ENCODE measurements around the gene TBX10. TPM values are rescaled to one million over a fixed set of nuclear protein-coding genes. Genes with fewer than 3 reads are reported as not detected.
"Not testable (repeated sequence)": the region's sequence is repeated elsewhere in the genome, so short reads cannot be mapped to it uniquely, and the experiment has no call there.

TBX10 gene
- total RNA-seq, 2 donors from 2014 or later: not detected

DNA sequence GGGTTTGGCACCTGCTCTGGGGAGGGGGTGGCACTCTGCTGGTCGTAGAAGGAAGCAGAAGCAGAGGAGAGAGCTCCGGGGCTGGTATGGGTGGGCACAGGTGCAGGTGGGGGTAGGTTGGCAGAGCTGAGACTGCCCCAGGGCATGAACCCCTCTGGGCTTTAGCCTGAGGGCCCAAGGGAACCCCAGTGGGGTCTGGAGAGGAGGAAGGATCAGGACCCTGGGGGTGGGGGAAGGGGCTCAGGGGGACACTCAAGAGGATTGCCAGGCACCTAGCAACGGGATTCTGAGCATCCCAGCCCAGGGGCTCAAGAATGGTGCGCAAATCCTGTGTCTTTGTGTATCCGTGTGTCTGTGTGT, 28.6 kb upstream of the TBX10 start:
- no peak for DNase-seq (ENCODE audit: low spot score)
- no peaks in the 10 kb centered on the region for H3K36me3 Mint-ChIP-seq
- H3K4me3 Mint-ChIP-seq: no peak overlapping the region
- no peaks in the 10 kb centered on the region for H3K27me3 Mint-ChIP-seq
- ATAC-seq: no peak
- no peaks in the 10 kb centered on the region for H3K4me1 Mint-ChIP-seq (ENCODE audit: low read depth in 2 of 2)
- no peak overlapping the region for H3K27ac Mint-ChIP-seq
- H3K9me3 Mint-ChIP-seq: no peaks in the 10 kb centered on the region

DNA sequence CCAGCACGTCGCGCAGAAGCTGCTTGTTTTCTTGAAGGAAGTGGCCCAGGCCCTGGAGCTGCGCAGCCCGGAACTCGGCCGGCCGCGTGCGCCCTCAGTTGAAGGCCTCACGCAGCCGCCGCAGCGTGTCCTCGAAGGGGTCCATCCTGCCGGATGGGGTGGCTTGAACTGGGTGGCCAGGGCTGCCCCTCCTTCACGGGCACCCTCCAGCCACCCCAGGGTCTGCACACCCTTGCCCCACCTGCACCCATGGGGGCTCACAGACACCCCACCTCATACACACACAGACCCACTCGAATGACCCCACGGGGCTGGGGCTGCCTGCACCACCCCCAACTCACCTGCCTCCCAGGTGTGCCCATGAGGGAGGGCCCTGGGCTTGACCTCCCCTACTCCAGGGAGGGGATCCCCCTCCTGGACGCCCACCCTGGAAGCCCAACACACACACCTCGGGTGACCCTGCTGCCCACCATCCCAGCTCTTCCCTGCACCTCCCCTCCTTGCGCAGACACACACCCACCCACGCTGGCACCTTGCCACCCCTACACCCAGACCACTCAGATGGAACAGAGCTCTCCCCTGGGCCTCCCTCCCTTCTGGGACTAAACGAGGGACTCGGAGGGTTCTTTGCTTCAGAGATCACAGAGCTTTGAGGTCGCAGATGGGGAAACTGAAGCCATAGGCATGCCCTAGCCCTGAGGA, 28.1 kb upstream of the TBX10 start:
- Mint-ChIP-seq H3K27me3 (no peaks in the 10 kb centered on the region), H3K36me3 (no peaks in the 10 kb centered on the region), H3K9me3 (no peaks in the 10 kb centered on the region), H3K4me1 (ENCODE audit: low read depth in 2 of 2) (no peaks in the 10 kb centered on the region), H3K27ac (no peak overlapping the region), H3K4me3 (no peak overlapping the region)
- no peak for ATAC-seq
- DNase-seq (ENCODE audit: low spot score): no peak

DNA sequence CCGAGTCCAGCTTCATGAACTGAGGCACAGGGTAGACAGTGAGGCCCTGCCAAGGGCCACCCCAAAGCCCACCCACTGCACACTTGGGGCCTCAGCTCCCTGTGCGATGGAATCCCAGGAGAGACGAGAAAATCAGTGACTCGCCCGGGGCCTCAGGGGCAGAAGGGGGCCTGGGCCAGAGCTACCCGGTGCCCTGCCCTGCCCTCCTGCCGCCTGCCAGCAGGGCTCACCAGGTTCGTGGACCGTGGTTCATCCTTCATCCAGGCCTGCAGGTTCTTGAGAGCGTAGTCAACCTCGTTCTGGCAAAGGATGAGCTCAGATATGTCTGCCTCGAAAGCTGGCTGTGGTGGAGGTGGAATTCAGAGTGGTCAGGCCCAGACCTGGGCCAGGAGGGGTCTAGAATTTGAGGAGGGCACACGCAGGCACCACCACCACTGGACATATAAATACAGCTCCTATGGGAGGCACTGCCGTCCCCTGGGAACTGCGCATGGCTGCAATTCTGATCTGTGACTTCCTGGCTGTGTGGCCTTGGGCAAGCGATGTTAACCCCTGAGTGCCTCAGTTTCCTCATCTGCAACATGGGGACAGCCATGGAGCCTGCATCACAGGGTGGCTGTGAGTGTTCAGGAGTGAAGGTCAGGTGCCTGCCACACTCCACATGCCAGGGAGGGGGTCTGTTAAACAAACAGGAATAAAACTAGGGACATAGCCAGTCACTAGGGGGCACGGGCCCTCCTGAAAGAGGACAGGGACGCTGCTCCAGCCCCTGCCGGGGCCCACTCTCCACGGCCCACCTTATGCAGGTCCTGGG, 27.3 kb upstream of the TBX10 start:
- no peaks in the 10 kb centered on the region for H3K4me1 Mint-ChIP-seq (ENCODE audit: low read depth in 2 of 2)
- no peaks in the 10 kb centered on the region for H3K27me3 Mint-ChIP-seq
- no peak overlapping the region for H3K27ac Mint-ChIP-seq
- DNase-seq (ENCODE audit: low spot score) (no peak), ATAC-seq (no peak)
- no peak overlapping the region for H3K4me3 Mint-ChIP-seq
- H3K36me3 Mint-ChIP-seq: no peaks in the 10 kb centered on the region
- no peaks in the 10 kb centered on the region for H3K9me3 Mint-ChIP-seq

DNA sequence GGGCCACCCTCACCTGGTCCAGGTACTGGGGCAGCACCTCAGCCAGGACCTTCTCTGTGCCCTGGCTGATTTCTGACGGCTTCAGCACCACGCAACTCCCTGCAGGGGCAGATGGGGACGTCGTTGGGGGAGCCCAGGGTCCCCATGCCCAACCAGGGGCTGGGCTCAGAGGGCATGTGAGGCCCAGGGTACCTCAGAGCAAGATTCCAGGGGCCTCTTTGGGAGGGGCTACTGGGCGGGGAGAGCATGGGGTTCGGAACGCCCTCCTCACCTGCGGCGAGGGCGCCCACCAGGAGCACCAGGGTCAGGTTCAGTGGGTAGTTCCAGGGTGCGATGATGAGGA, 26.7 kb upstream of the TBX10 start:
- no peaks in the 10 kb centered on the region for H3K36me3 Mint-ChIP-seq
- peaks cover under 1% of the 10 kb centered on the region in 2 donors for H3K27me3 Mint-ChIP-seq

DNA sequence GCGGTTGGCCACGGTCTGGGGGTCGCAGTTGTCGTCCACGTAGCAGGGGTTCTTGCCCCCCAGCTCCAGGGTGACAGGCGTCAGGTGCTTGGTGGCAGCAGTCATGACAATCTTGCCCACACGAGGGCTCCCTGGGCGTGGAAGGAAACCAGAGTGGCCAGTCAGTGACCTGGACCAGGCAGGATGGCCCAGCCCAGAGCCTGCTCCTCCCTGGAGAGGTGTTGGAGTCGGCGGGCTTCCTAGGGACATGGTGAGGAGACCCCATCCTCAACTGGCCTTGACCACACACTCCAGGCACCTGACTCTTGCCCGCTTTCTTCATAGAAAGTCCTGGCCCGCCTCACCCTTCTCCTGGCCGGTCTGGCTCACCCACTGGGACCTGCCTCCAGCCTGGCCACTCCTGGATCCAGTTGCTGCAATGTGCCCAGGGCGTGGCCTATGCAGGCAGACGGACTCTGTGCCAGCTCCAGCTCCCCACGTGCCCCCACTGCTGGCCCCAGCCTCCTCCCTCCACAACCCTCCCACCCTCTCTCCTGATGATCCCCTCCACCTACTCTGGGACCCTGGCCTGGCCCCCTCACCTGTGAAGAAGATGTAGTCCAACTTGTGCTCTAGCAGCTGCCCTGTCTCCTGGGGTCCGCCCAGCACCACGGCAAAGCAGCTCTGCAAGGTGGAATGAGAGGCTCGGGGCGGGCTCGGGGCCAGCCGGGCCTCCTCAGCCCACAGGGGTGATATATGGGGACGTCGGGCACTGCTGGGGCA, 26.2 kb upstream of the TBX10 start:
- Mint-ChIP-seq H3K27me3 (peaks cover 4 to 6% of the 10 kb centered on the region in 2 donors), H3K4me3 (no peak overlapping the region), H3K36me3 (no peaks in the 10 kb centered on the region), H3K27ac (no peak overlapping the region), H3K4me1 (ENCODE audit: low read depth in 2 of 2) (no peaks in the 10 kb centered on the region), H3K9me3 (no peaks in the 10 kb centered on the region)
- peak in 1 of 2 donors; percentile 16 for ATAC-seq
- DNase-seq (ENCODE audit: low spot score): no peak

More for the DNA sequence above, 26.7 kb upstream of the TBX10 start:
- no peak for DNase-seq (ENCODE audit: low spot score)
- H3K27ac Mint-ChIP-seq: no peak overlapping the region
- H3K9me3 Mint-ChIP-seq: no peaks in the 10 kb centered on the region
- H3K4me1 Mint-ChIP-seq (ENCODE audit: low read depth in 2 of 2): no peaks in the 10 kb centered on the region
- ATAC-seq: no peak
- no peak overlapping the region for H3K4me3 Mint-ChIP-seq

DNA sequence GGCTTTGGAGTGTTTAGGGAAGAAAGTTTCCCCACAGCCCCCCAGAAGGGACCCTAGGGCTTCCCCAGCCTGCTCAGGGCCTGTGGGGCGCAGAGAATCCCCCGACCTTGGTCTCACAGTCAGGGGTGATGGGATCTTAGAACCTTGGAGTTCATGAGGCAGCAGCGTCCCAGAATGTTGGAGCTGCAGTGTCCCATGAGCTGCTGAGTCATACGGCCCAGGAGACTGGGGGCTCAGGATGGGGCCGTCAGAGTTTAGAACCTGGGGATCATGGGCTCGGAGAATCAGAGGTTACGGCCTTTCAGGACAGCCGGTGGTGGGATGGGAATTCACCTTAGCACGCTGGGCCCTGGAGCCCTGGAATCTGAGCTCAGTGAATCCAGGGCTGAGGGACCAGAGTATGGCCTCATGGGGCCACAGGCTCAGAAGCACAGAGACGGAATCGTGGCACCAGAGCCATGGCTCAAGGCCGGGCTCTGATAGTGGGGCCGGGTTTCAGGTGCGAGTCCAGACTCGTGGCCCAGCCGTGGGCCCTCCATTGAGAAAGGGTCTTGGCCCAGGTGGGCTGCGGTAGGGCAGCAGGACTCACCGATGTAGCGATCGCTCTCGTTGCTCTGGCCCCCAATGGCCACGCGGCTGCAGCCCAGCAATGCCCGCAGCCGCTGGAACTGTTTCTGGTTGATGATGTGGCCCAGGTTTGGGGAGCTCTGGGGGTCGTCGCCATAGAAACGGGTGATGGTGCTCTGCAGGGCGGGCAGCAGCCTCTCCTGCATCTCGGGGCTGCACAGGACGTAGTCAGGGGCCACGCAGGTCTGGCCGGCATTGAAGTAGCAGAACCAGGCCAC, 25.4 kb upstream of the TBX10 start:
- ATAC-seq (no peak), DNase-seq (ENCODE audit: low spot score) (no peak)
- Mint-ChIP-seq H3K4me1 (ENCODE audit: low read depth in 2 of 2) (no peaks in the 10 kb centered on the region), H3K36me3 (no peaks in the 10 kb centered on the region), H3K9me3 (no peaks in the 10 kb centered on the region), H3K4me3 (no peak overlapping the region), H3K27me3 (peaks cover 4 to 6% of the 10 kb centered on the region in 2 donors), H3K27ac (no peak overlapping the region)

DNA sequence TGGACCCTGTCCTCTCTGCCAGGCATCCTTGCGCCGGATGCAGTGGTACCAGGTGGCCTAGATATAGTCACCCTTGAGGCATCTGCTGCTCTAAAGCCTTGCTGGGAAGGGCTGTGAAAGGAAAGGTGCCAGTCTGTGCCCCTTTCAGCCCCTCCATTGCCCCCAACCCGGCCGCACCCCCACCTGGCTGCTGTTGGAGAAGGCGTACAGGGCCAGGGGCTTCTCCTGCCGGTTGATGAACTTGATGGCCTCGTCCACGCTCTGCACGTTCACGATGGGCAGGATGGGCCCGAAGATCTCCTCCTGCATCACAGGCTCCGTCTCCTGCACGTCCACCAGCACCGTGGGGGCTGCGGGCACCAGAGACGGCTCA, 24.6 kb upstream of the TBX10 start:
- H3K27ac Mint-ChIP-seq: no peak overlapping the region
- no peaks in the 10 kb centered on the region for H3K36me3 Mint-ChIP-seq
- no peak overlapping the region for H3K4me3 Mint-ChIP-seq
- no peaks in the 10 kb centered on the region for H3K9me3 Mint-ChIP-seq
- DNase-seq (ENCODE audit: low spot score): no peak
- ATAC-seq: no peak
- H3K27me3 Mint-ChIP-seq: peaks cover 4 to 6% of the 10 kb centered on the region in 2 donors
- no peaks in the 10 kb centered on the region for H3K4me1 Mint-ChIP-seq (ENCODE audit: low read depth in 2 of 2)

DNA sequence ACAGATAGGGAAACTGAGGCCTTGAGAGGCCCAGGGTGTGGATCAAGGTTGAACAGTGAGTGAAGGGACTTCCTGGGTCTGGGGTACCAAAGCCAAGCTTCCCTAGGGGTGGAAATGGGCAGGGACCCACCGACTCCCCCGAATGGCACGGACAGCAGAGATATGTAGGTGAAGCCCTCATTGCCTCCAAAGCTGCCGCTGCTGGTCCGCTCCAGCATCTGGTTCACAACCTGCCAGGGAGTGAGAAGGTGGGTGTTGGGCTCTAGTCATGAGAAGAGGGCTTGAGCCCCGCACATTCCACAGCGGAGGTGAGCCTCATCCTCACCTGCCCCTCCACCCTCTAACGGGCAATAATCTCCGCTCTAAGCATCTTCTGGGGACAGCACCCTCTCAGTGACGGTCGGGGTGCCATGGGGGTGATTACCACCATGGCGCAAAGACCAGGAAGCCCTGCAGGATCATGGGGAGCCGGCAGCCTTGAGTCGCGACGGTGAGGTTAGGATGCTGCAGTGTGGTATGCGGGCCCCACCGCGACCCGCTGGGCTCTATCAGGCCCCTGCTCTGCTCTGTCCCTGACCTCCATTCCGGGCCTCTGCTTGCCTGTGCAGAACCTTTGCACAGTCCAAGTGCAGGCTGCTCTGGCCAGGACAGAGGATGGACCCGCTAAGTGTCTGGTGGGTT, 24.1 kb upstream of the TBX10 start:
- Mint-ChIP-seq H3K27ac (no peak overlapping the region), H3K27me3 (peaks cover 4 to 6% of the 10 kb centered on the region in 2 donors), H3K36me3 (no peaks in the 10 kb centered on the region), H3K4me1 (ENCODE audit: low read depth in 2 of 2) (no peaks in the 10 kb centered on the region), H3K4me3 (no peak overlapping the region), H3K9me3 (no peaks in the 10 kb centered on the region)
- ATAC-seq (no peak), DNase-seq (ENCODE audit: low spot score) (no peak)

DNA sequence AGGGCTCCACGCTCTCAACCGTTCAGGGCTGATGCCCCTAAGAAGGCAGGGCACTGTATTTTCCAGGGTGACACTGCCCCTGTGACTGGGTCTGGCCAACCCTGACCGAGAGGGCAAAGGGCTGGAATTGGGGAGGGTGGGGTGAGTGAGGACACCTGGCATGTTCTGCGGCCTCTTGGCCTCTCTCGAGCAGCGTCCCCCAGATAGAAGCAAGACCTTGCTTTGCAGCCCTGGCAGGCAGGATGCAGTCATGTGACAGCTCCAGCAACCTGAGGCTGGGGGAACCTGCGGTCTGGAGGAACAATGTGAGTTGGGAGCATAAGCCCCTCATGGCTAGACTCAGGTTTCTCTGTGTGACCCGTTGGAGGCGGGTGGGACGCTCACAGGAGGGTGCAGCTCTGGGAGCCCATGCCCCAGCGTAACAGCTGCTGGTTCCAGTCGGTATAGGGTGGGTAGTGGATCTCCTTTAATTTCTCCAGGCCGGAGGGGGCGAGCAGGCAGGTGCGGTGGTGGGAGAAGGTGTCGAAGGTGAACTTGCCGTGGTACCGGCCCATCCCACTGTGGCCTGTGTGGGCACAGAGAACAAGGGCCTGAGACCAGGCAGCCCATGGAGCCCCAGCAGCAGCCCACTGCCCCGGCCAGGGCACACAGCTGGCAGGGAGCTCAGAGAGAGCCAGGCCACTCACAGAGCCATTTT, 23.4 kb upstream of the TBX10 start:
- Mint-ChIP-seq H3K4me3 (no peak overlapping the region), H3K27me3 (peaks cover 4 to 6% of the 10 kb centered on the region in 2 donors), H3K27ac (no peak overlapping the region), H3K36me3 (no peaks in the 10 kb centered on the region), H3K9me3 (no peaks in the 10 kb centered on the region), H3K4me1 (ENCODE audit: low read depth in 2 of 2) (no peaks in the 10 kb centered on the region)
- ATAC-seq (peak in 1 of 2 donors; percentile 8), DNase-seq (ENCODE audit: low spot score) (no peak)

DNA sequence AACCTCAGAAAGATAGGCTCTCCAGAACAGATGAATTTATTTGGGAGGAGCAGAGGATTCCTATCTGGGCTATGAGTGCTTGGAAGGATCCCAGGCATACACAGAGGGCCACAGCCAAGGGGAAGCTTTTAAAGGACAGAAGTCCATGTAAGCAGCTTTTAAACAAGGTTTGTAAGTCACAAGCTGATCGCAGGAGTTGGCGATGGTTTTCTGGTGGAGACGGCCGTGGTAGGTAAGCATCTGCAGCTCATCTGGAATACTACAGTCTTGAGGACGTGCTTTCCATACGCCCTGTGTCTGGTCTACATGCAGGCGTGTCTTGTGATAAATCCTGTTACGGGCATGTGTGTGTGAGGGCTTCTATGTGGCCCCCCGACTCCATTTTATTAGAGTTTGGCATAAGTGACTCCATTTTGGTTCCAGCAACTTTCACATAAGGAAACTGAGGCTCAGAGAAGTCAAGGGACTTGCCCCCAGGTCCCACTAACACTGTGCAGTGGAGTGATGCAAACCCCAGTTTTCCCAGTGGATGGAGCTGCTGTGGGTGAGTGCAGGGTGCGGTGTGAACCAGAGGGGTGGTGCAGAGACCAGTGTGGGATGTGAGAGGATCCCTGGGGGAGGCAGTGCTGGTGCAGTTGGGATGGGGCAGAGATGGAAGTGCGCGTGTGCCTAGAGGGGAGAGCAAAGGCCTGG, 22.7 kb upstream of the TBX10 start:
- Mint-ChIP-seq H3K27ac (no peak overlapping the region), H3K27me3 (peaks cover 4 to 6% of the 10 kb centered on the region in 2 donors)
- ATAC-seq: no peak

DNA sequence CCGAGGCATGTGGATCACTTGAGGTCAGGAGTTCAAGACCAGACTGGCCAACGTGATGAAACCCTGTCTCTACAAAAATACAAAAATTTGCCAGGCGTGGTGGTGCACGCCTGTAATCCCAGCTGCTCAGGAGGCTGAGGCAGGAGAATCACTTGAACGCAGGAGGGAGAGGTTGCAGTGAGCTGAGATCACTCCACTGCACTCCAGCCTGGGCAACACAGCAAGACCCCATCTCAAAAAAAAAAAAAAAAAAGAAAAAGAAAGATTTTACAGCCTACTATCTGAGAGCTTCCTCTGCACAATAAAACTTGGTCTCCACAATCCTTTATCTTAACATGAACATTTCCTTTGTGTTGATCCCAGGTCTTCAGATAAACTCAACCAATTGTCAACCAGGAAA, 21.2 kb upstream of the TBX10 start:
- not testable (repeated sequence) for H3K4me3 Mint-ChIP-seq; DNase-seq (ENCODE audit: low spot score); H3K9me3 Mint-ChIP-seq; H3K36me3 Mint-ChIP-seq; H3K27me3 Mint-ChIP-seq; ATAC-seq; H3K27ac Mint-ChIP-seq; H3K4me1 Mint-ChIP-seq (ENCODE audit: low read depth in 2 of 2)

More for the DNA sequence above, 22.7 kb upstream of the TBX10 start:
- H3K4me3 Mint-ChIP-seq: no peak overlapping the region
- no peak for DNase-seq (ENCODE audit: low spot score)
- no peaks in the 10 kb centered on the region for H3K9me3 Mint-ChIP-seq
- no peaks in the 10 kb centered on the region for H3K36me3 Mint-ChIP-seq
- no peaks in the 10 kb centered on the region for H3K4me1 Mint-ChIP-seq (ENCODE audit: low read depth in 2 of 2)

DNA sequence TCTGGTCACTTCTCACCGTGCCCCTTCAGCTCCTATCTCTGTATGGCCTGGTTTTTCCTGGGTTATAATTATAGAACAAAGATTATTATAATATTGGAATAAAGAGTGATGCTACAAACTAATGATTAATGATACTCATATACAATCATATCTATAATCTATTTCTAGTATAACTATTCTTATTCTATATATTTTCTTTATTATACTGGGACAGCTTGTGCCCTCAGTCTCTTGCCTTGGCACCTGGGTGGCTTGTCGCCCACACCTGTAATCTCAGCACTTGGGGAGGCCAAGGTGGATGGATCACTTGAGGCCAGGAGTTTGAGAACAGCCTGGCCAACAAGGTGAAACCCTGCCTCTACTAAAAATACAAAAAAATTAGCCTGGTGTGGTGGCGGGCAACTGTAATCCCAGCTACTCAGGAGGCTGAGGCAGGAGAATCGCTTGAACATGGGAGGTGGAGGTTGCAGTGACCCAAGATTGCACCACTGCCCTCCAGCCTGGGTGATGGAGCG, 20.1 kb upstream of the TBX10 start:
- not testable (repeated sequence) for H3K27ac Mint-ChIP-seq; H3K4me1 Mint-ChIP-seq (ENCODE audit: low read depth in 2 of 2); DNase-seq (ENCODE audit: low spot score); H3K9me3 Mint-ChIP-seq; ATAC-seq; H3K27me3 Mint-ChIP-seq; H3K36me3 Mint-ChIP-seq; H3K4me3 Mint-ChIP-seq
